Measurements from ENCODE around the gene A1BG.
A peak's percentile ranks its signal among the peaks of the same experiment; 100 is the strongest.

DNA sequence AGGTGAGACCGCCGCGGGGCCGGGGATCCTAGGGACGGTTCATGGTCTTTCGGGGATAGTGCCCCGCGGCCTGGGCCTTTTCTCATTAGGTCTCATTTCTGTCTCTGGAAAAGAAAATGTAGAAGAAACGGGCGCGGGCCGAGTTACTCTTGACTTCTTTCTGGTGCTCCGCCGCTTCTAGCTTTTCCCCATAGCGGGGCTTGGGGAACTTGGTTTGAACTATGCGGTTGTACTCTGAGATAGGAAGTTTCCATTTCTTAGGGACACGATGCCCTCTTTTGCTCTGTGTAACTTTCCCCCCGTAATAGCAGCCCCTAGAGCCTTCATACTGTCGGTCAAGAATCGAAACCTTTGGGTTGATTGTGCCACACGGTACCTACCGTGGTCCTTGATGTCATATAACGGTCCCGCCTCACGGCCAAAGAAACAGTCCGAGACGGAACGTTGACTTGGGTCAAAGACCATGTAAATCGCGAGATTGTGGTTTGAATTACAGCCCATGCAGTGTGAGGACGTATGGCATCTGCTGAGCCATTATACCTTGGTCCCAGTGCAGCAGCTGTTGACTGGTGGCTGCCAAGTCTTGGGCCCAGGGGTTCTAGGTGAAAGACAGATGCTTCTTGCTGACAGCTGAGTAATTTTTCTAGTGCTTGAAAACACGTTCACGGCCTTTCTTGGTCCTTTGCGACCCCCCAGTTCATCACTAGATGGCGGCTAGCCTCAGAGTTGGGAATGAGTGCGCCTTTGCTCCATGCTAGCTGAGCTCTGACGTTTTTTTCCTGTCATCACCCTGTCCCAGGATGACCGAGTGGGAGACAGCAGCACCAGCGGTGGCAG, 34.3 kb upstream of the A1BG start:
- TF ChIP-seq, protein P1, sequence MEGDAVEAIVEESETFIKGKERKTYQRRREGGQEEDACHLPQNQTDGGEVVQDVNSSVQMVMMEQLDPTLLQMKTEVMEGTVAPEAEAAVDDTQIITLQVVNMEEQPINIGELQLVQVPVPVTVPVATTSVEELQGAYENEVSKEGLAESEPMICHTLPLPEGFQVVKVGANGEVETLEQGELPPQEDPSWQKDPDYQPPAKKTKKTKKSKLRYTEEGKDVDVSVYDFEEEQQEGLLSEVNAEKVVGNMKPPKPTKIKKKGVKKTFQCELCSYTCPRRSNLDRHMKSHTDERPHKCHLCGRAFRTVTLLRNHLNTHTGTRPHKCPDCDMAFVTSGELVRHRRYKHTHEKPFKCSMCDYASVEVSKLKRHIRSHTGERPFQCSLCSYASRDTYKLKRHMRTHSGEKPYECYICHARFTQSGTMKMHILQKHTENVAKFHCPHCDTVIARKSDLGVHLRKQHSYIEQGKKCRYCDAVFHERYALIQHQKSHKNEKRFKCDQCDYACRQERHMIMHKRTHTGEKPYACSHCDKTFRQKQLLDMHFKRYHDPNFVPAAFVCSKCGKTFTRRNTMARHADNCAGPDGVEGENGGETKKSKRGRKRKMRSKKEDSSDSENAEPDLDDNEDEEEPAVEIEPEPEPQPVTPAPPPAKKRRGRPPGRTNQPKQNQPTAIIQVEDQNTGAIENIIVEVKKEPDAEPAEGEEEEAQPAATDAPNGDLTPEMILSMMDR (IDR thresholded peaks at IDR 0.05; ENCODE audit: control extremely low read depth in 1 of 3, insufficient read depth in 1 of 3, low read depth in 1 of 3, low read length in 3 of 3): peak in 2 of 3 experiments; percentile 8 to 22; a peak in 1 of 4 replicates
- TF ChIP-seq PHF8 (conservative IDR thresholded peaks at IDR 0.05; ENCODE audit: low read depth, low read length) (peak; percentile 60; the same call in 1 of the 2 replicates), ZNF274 (IDR thresholded peaks at IDR 0.05; ENCODE audit: borderline replicate concordance, extremely low read depth, low read length) (no peak), POLR2AphosphoS5 (IDR thresholded peaks at IDR 0.05; ENCODE audit: low read depth, low read length) (no peak; the same call in 1 of the 2 replicates), YY1 (IDR thresholded peaks at IDR 0.05; ENCODE audit: low read depth, low read length) (no peak), SIN3A (conservative IDR thresholded peaks at IDR 0.05 in 1 of 2, IDR thresholded peaks at IDR 0.05 in 1 of 2; ENCODE audit: low read depth in 1 of 2, low read length in 2 of 2) (no peak; a peak in 2 of 4 replicates), CHD2 (IDR thresholded peaks at IDR 0.05; ENCODE audit: low read length) (no peak), EZH2 (IDR thresholded peaks at IDR 0.05; ENCODE audit: low read depth, low read length, severe bottlenecking) (no peak), POLR2A (IDR thresholded peaks at IDR 0.05; ENCODE audit: control extremely low read depth in 1 of 2, low read depth in 2 of 2, low read length in 2 of 2) (no peak), CREB1 (IDR thresholded peaks at IDR 0.05) (no peak), RXRA (IDR thresholded peaks at IDR 0.05; ENCODE audit: insufficient read depth, low read depth, low read length) (no peak), FOSL1 (IDR thresholded peaks at IDR 0.05; ENCODE audit: insufficient read depth, low read depth, low read length) (no peak), RFX5 (IDR thresholded peaks at IDR 0.05; ENCODE audit: borderline replicate concordance, low read depth, low read length) (no peak), SUZ12 (IDR thresholded peaks at IDR 0.05; ENCODE audit: low read length) (no peak)
